GM23248 (cell line): ENCODE results near the gene SPEM1.

Experiments used
- EZH2 ChIP-seq: fragments of 200-600 bp; sonication (generic); IDR thresholded peaks from 2 replicates; pipeline ENCODE4 v1.6.1; 2018; ENCODE audit warnings: antibody characterized with exemption, mild to moderate bottlenecking; ENCODE audit not compliant: insufficient read depth, poor library complexity, severe bottlenecking
- EZH2phosphoT487 ChIP-seq: fragments of 200-600 bp; sonication (generic); IDR thresholded peaks from 2 replicates; pipeline ENCODE4 v1.6.1; 2018; ENCODE audit warnings: antibody characterized with exemption, moderate library complexity, mild to moderate bottlenecking, low read depth; ENCODE audit not compliant: insufficient read depth

DNA sequence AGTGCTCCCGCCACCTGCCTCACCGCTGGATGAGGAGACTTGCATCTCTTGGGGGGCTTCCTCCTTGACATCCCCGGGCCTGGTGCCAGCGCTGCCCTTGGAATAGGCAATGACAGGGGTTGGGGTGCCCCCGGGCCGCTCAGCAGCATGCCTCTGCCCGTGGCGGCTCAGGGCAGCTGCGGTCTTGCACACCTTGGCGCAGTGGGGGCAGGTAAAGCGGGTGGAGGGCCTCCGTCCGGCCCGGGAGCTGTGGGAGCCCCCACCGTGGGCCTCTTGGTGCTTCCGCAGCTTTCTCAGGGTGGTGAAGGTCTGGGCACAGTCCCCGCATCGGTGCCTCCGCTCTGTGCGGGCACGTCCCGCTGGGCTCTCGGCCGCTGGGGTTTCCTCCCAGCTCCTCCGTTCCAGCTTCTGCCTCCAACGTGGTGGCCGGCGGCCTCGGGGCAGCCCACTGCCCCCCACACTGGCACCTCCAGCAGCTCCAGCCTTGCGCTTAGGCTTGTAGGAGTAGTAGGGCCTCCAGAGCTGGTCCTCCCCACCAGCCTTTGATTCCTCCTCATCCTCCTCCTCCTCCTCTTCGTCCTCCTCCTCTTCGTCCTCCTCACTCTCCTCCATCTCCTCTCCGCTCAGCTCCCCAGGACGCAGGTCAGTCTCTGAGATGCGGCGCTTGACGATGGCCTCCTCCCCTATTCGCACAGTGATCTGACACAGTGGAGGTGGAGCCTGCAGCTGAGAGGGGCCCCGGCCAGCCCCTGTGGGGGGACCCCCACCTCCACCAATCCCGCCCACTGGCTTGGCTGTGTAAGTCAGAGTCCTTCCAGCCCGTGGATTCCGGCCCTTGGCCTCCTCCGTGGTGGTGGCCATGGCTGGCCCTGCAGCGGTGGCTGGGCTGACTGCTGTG lies 42.6 kb downstream of the SPEM1 start:
- TF ChIP-seq EZH2: no peak
- no peak for TF ChIP-seq EZH2phosphoT487
